Measurements from ENCODE around the gene ZNF891. TPM values are rescaled to one million over a fixed set of nuclear protein-coding genes. Genes with fewer than 3 reads are reported as not detected.

ZNF891 gene
- total RNA-seq, 1 experiment from 2014 or later: 0.02 TPM

DNA sequence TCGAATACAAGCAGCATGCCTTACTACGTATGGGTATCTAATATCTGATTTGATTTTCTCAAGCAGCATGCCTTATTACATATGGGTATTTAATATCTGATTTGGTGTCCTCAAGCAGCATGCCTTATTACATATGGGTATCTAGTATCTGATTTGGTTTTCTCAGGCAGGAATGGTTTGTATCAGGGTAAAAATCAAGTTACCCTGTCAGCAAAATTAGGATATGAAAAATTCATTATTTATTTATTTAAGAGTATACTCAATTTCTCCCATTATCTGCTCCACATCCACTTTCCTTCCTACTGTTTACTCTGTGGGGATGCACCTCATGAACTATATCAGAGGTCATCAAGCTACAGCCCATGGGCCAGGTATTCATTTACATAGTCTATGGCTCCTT lies 21.9 kb downstream of the ZNF891 start (continued):
- TF ChIP-seq YY1 (IDR thresholded peaks at IDR 0.05; ENCODE audit: extremely low read depth, insufficient replicate concordance, low read depth, low read length): no peak
- no peak for TF ChIP-seq SIN3A (IDR thresholded peaks at IDR 0.05; ENCODE audit: low read depth)
- TF ChIP-seq CBX3 (IDR thresholded peaks at IDR 0.05; ENCODE audit: low read depth): no peak
- TF ChIP-seq POLR2A (IDR thresholded peaks at IDR 0.05; ENCODE audit: borderline replicate concordance, extremely low read depth, insufficient read depth, insufficient read length): no peak

DNA sequence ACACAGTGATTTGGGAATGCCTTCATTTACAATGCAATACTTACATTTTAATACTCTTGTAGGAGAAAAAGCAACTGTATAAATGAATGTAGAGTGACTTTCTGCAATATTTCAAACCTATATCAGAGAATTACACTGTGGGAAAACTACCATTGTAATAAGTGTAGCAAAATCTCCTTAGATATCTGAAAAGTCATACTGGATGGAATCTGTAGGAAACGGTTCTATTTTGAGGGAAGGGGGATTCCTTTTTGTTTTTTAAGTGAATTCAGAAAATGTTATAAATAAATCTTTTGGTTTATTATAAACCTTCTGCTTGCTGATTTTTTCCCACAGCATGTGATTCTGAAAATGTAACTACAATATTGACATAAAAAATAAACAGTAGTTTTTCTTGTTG lies 23.0 kb downstream of the ZNF891 start:
- H3K79me2 ChIP-seq (ENCODE audit: insufficient read depth, low read length): no peaks in the 10 kb centered on the region
- CTCF ChIA-PET: no interaction called here
- H3K9me2 ChIP-seq (ENCODE audit: insufficient read depth): no peaks in the 10 kb centered on the region
- no peak overlapping the region for H2AFZ ChIP-seq (ENCODE audit: low read depth, low read length, poor library complexity, severe bottlenecking)
- no peak overlapping the region for H3K9ac ChIP-seq (ENCODE audit: low read length)
- TF ChIP-seq, protein P1, sequence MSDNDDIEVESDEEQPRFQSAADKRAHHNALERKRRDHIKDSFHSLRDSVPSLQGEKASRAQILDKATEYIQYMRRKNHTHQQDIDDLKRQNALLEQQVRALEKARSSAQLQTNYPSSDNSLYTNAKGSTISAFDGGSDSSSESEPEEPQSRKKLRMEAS (IDR thresholded peaks at IDR 0.05): no peak
- TF ChIP-seq YY1 (IDR thresholded peaks at IDR 0.05; ENCODE audit: extremely low read depth, insufficient replicate concordance, low read depth, low read length): no peak
- TF ChIP-seq SIN3A (IDR thresholded peaks at IDR 0.05; ENCODE audit: low read depth): no peak
- TF ChIP-seq, protein P2, sequence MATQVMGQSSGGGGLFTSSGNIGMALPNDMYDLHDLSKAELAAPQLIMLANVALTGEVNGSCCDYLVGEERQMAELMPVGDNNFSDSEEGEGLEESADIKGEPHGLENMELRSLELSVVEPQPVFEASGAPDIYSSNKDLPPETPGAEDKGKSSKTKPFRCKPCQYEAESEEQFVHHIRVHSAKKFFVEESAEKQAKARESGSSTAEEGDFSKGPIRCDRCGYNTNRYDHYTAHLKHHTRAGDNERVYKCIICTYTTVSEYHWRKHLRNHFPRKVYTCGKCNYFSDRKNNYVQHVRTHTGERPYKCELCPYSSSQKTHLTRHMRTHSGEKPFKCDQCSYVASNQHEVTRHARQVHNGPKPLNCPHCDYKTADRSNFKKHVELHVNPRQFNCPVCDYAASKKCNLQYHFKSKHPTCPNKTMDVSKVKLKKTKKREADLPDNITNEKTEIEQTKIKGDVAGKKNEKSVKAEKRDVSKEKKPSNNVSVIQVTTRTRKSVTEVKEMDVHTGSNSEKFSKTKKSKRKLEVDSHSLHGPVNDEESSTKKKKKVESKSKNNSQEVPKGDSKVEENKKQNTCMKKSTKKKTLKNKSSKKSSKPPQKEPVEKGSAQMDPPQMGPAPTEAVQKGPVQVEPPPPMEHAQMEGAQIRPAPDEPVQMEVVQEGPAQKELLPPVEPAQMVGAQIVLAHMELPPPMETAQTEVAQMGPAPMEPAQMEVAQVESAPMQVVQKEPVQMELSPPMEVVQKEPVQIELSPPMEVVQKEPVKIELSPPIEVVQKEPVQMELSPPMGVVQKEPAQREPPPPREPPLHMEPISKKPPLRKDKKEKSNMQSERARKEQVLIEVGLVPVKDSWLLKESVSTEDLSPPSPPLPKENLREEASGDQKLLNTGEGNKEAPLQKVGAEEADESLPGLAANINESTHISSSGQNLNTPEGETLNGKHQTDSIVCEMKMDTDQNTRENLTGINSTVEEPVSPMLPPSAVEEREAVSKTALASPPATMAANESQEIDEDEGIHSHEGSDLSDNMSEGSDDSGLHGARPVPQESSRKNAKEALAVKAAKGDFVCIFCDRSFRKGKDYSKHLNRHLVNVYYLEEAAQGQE (IDR thresholded peaks at IDR 0.05; ENCODE audit: low read depth): no peak
- TF ChIP-seq, protein P3, sequence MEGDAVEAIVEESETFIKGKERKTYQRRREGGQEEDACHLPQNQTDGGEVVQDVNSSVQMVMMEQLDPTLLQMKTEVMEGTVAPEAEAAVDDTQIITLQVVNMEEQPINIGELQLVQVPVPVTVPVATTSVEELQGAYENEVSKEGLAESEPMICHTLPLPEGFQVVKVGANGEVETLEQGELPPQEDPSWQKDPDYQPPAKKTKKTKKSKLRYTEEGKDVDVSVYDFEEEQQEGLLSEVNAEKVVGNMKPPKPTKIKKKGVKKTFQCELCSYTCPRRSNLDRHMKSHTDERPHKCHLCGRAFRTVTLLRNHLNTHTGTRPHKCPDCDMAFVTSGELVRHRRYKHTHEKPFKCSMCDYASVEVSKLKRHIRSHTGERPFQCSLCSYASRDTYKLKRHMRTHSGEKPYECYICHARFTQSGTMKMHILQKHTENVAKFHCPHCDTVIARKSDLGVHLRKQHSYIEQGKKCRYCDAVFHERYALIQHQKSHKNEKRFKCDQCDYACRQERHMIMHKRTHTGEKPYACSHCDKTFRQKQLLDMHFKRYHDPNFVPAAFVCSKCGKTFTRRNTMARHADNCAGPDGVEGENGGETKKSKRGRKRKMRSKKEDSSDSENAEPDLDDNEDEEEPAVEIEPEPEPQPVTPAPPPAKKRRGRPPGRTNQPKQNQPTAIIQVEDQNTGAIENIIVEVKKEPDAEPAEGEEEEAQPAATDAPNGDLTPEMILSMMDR (IDR thresholded peaks at IDR 0.05 in 2 of 3, conservative IDR thresholded peaks at IDR 0.05 in 1 of 3; ENCODE audit: borderline replicate concordance in 1 of 3, insufficient read depth in 1 of 3, low read depth in 2 of 3, low read length in 2 of 3): no peak
- TF ChIP-seq CEBPB (IDR thresholded peaks at IDR 0.05; ENCODE audit: low read depth): no peak
- no peak for TF ChIP-seq SP1 (IDR thresholded peaks at IDR 0.05; ENCODE audit: low read depth)
- no peak for TF ChIP-seq EZH2phosphoT487 (IDR thresholded peaks at IDR 0.05; ENCODE audit: borderline replicate concordance)
- TF ChIP-seq CBX3 (IDR thresholded peaks at IDR 0.05; ENCODE audit: low read depth): no peak
- TF ChIP-seq TCF7L2 (IDR thresholded peaks at IDR 0.05; ENCODE audit: borderline replicate concordance, extremely low read depth, insufficient read depth, insufficient read length): no peak
- no peak for TF ChIP-seq RAD21 (IDR thresholded peaks at IDR 0.05; ENCODE audit: low read depth)
- TF ChIP-seq, protein P4, sequence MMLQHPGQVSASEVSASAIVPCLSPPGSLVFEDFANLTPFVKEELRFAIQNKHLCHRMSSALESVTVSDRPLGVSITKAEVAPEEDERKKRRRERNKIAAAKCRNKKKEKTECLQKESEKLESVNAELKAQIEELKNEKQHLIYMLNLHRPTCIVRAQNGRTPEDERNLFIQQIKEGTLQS (IDR thresholded peaks at IDR 0.05): no peak
- no peak for TF ChIP-seq POLR2A (IDR thresholded peaks at IDR 0.05; ENCODE audit: borderline replicate concordance, extremely low read depth, insufficient read depth, insufficient read length)
- no peak for TF ChIP-seq POLR2AphosphoS5 (IDR thresholded peaks at IDR 0.05; ENCODE audit: low read depth, low read length)
- TF ChIP-seq ELF1 (IDR thresholded peaks at IDR 0.05; ENCODE audit: borderline replicate concordance, low read depth): no peak
- no peaks in the 10 kb centered on the region for H3K4me1 ChIP-seq (ENCODE audit: control insufficient read depth in 1 of 2, insufficient read depth in 2 of 2, low read length in 2 of 2)
- ATAC-seq (no peak), DNase-seq (ENCODE audit: low read depth, low spot score) (no peak)
- RAD21 ChIA-PET (ENCODE audit: low non-redundant PET in 1 of 2, low total read pairs in 2 of 2, uncharacterized antibody in 2 of 2, unreplicated experiment in 2 of 2): no interaction called here
- intact Hi-C loops (cut with micrococcal nuclease): no loop called here
- H3K4me3 ChIP-seq (replicated peaks in 1 of 2; ENCODE audit: low read depth in 1 of 2, low read length in 2 of 2): no peak overlapping the region
- H3K27ac ChIP-seq (ENCODE audit: low read depth, low read length): no peak overlapping the region
- no TSS peak for BruUV-seq (replicated peaks)
- H3K36me3 ChIP-seq (ENCODE audit: control insufficient read depth in 1 of 2, insufficient read depth in 2 of 2, low read length in 2 of 2): no peaks in the 10 kb centered on the region
- H3K4me2 ChIP-seq (ENCODE audit: low read length): no peak overlapping the region
- H3K27me3 ChIP-seq (ENCODE audit: insufficient read depth, low read length): no peaks in the 10 kb centered on the region
- H3K9me3 ChIP-seq (ENCODE audit: control insufficient read depth in 1 of 2, insufficient read depth in 1 of 2, low read depth in 1 of 2, low read length in 2 of 2): peaks cover 34 to 60% of the 10 kb centered on the region in 2 experiments; a peak in 3 of 4 replicates
- H4K20me1 ChIP-seq (ENCODE audit: insufficient read depth): no peaks in the 10 kb centered on the region
- POLR2A ChIA-PET: no interaction called here

Measured in HCT116 (cell line).